Measurements from ENCODE around the gene DBH.

Gene DBH

DNA sequence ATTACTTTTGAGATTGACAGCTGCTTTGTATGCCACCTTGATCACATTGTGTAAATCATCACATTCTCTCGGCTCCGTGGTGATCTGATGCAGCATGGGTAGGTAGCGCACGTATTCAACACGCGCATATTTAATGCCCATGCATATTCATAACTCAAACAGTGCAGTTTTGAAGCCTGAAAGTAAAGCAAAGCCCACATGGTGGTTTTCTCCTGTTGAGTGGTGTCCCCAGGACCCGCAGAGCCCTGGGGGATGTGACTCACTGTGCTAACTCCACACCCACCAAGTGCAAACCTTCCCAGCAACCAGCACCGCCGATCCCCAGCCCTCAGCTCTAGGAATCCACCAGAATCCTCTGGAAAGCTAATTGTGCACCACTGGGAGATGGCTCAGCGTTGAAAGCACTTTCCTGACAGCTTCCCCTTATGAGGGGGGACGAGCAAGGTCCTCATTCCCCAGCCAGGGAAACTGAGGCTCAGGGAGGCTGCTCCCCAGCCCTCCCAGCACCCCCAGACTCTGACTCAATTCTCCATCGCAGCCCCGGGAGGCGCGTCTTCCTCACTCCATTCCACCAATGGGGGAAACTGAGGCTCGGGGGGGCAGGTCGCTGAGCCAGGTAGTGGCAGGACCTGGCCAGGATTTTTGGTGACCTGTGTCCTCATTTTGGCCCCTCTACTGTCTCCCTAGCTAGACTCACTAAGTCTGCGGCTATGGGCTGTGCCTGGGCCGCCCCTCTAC is 55.6 kb downstream of the DBH start:
- DNase-seq (ENCODE audit: insufficient read length) (no peak), FAIRE-seq (no peak)
- TF ChIP-seq TAF1 (IDR thresholded peaks at IDR 0.05; ENCODE audit: borderline replicate concordance, low read depth, low read length) (no peak), POLR2A (IDR thresholded peaks at IDR 0.05; ENCODE audit: low read depth, low read length) (no peak), POLR2AphosphoS5 (IDR thresholded peaks at IDR 0.05; ENCODE audit: low read depth, low read length) (no peak)

- FAIRE-seq (no peak), DNase-seq (ENCODE audit: insufficient read length) (no peak)
- TF ChIP-seq POLR2A (IDR thresholded peaks at IDR 0.05; ENCODE audit: low read depth, low read length) (no peak), TAF1 (IDR thresholded peaks at IDR 0.05; ENCODE audit: borderline replicate concordance, low read depth, low read length) (no peak), POLR2AphosphoS5 (IDR thresholded peaks at IDR 0.05; ENCODE audit: low read depth, low read length) (no peak)
These were observed 56.3 kb downstream of the DBH start for GRCh38 chr9:133692364-133692985.

DNA sequence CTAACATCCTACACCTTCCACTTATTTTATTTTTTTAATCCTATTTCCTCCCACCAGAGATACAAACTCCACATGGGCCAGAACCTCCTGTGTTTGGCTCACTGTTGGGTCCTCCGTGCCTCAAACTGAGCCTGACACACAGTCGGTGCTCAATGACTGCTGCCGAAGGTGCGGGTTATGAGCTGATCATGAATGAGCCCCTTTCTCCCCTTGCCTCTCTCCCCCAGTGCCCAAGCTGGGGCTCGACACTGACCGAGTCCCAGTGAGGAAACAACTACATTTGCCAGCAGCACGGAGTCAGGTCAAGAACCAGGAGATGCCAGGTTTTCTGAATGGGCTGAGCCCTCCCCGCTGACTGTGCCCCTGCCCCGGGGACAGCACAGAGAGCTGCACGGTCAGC is 57.0 kb downstream of the DBH start:
- DNase-seq (ENCODE audit: insufficient read length) = no peak
- no peak for FAIRE-seq
- TF ChIP-seq POLR2AphosphoS5 (IDR thresholded peaks at IDR 0.05; ENCODE audit: low read depth, low read length) (no peak), TAF1 (IDR thresholded peaks at IDR 0.05; ENCODE audit: borderline replicate concordance, low read depth, low read length) (no peak), POLR2A (IDR thresholded peaks at IDR 0.05; ENCODE audit: low read depth, low read length) (no peak)

- FAIRE-seq (no peak), DNase-seq (ENCODE audit: insufficient read length) (no peak)
- TF ChIP-seq POLR2A (IDR thresholded peaks at IDR 0.05; ENCODE audit: low read depth, low read length) (no peak), TAF1 (IDR thresholded peaks at IDR 0.05; ENCODE audit: borderline replicate concordance, low read depth, low read length) (no peak), POLR2AphosphoS5 (IDR thresholded peaks at IDR 0.05; ENCODE audit: low read depth, low read length) (no peak)
These were observed 57.8 kb downstream of the DBH start for GRCh38 chr9:133693703-133694529.

- no peak for FAIRE-seq
- no peak for TF ChIP-seq TAF1 (IDR thresholded peaks at IDR 0.05; ENCODE audit: borderline replicate concordance, low read depth, low read length)
- TF ChIP-seq POLR2A (IDR thresholded peaks at IDR 0.05; ENCODE audit: low read depth, low read length) = no peak
- no peak for TF ChIP-seq POLR2AphosphoS5 (IDR thresholded peaks at IDR 0.05; ENCODE audit: low read depth, low read length)
- DNase-seq (ENCODE audit: insufficient read length) = no peak
These were observed 58.5 kb downstream of the DBH start for GRCh38 chr9:133694686-133695085.

DNA sequence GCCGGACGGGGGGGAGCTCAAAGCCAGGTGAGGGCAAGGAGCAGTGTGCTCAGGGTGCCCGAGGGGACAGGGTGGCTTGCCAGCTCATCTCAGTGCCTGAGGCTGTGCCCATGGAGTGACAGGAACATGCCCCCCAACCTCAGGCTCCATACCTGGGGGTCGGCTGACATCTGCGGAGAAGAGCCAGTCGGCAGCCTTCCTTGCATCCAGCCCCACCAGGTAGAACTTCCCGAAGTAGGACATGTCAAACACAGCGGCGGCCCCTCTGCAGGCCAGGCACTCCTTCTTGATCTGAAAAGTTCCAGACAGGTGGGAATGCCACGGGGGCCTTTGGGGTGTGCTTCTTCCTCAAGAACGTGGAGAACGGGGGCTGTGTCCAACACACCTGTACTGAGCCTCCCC is 59.9 kb downstream of the DBH start:
- FAIRE-seq (no peak), DNase-seq (ENCODE audit: insufficient read length) (no peak)
- TF ChIP-seq TAF1 (IDR thresholded peaks at IDR 0.05; ENCODE audit: borderline replicate concordance, low read depth, low read length) (no peak), POLR2A (IDR thresholded peaks at IDR 0.05; ENCODE audit: low read depth, low read length) (no peak), POLR2AphosphoS5 (IDR thresholded peaks at IDR 0.05; ENCODE audit: low read depth, low read length) (no peak)

GRCh38 chr9:133699546-133699945 is 63.4 kb downstream of the DBH start:
- no peak for DNase-seq (ENCODE audit: insufficient read length)
- no peak for TF ChIP-seq POLR2A (IDR thresholded peaks at IDR 0.05; ENCODE audit: low read depth, low read length)
- no peak for TF ChIP-seq TAF1 (IDR thresholded peaks at IDR 0.05; ENCODE audit: borderline replicate concordance, low read depth, low read length)
- TF ChIP-seq POLR2AphosphoS5 (IDR thresholded peaks at IDR 0.05; ENCODE audit: low read depth, low read length) = no peak
- no peak for FAIRE-seq

GRCh38 chr9:133700819-133701320 is 64.7 kb downstream of the DBH start:
- no peak for DNase-seq (ENCODE audit: insufficient read length)
- peak; percentile 33 for FAIRE-seq

GRCh38 chr9:133701321-133701980 is 65.3 kb downstream of the DBH start:
- DNase-seq (ENCODE audit: insufficient read length) = no peak
- TF ChIP-seq TAF1 (IDR thresholded peaks at IDR 0.05; ENCODE audit: borderline replicate concordance, low read depth, low read length) (no peak), POLR2A (IDR thresholded peaks at IDR 0.05; ENCODE audit: low read depth, low read length) (no peak)
- no peak for FAIRE-seq

More at GRCh38 chr9:133700819-133701320, 64.7 kb downstream of the DBH start:
- TF ChIP-seq TAF1 (IDR thresholded peaks at IDR 0.05; ENCODE audit: borderline replicate concordance, low read depth, low read length) (no peak), POLR2A (IDR thresholded peaks at IDR 0.05; ENCODE audit: low read depth, low read length) (no peak), POLR2AphosphoS5 (IDR thresholded peaks at IDR 0.05; ENCODE audit: low read depth, low read length) (no peak)

GRCh38 chr9:133701981-133702797 is 66.0 kb downstream of the DBH start:
- TF ChIP-seq TAF1 (IDR thresholded peaks at IDR 0.05; ENCODE audit: borderline replicate concordance, low read depth, low read length) (no peak), POLR2AphosphoS5 (IDR thresholded peaks at IDR 0.05; ENCODE audit: low read depth, low read length) (no peak)
- no peak for FAIRE-seq
- DNase-seq (ENCODE audit: insufficient read length) = no peak

Data from GM12892 (cell line).